Left colon (tissue), 2 donors: Measurements from ENCODE around the gene BPTF. TPM values are rescaled to one million over a fixed set of nuclear protein-coding genes. Genes with fewer than 3 reads are reported as not detected.

Source experiments
- ATAC-seq: fragments of 200-7000 bp; cut with Tn5 transposase; one replicate; pipeline ENCODE4 v1.9.1; 2020; ENCODE audit warnings: mild to moderate bottlenecking, moderate library complexity
- DNase-seq, 2 donors: peaks; one replicate each; pipeline ENCODE4 v3.0.0-alpha.2; 2020
- intact Hi-C, 2 donors: fragments of 100-400 bp; cut with DNase I in 1 of 2; cut with micrococcal nuclease in 1 of 2; formaldehyde crosslinking; loops; one replicate each; pipeline versions ENCODE4 v1.11.2 to v1.14.0; 2022; cut with DNase I, micrococcal nuclease
- total RNA-seq, 2 donors: library from RNA; stranded (reverse); fragmentation: NEBNext Ultra II Directional; extraction: Animal tissue kit (Norgen Biotek cat#: 25700); gene quantifications; one replicate each; pipeline ENCODE4 v1.2.1, GENCODE V29; 2021
- donor health status: DM: no; HTN: no; CAD: no.
- donor health status: DM: yes; HTN: yes; CAD: no.

BPTF gene
- total RNA-seq, 2 donors from 2014 or later = 65.1 to 85.5 TPM

- intact Hi-C loops = no loop called here
- DNase-seq (no peak), ATAC-seq (no peak)
These were observed 204.4 kb downstream of the BPTF start for GRCh38 chr17:68029512-68030215.

Other genes with a start within 250 kb of the BPTF start
- 10 to 100 TPM; 25.9 to 33.4 TPM for gene NOL11, start 107.6 kb upstream of the BPTF start, total RNA-seq
- gene C17orf58, start 171.0 kb downstream of the BPTF start, total RNA-seq = 10 to 100 TPM in 1 of 2 donors, 1 to 10 TPM in 1; 9.8 to 10.6 TPM
- gene KPNA2, start 210.2 kb downstream of the BPTF start, total RNA-seq = 10 to 100 TPM; 23.6 to 41.9 TPM